MCF 10A (cell line): ENCODE results near the gene MCC. TPM values are rescaled to one million over a fixed set of nuclear protein-coding genes. Genes with fewer than 3 reads are reported as not detected.

Experiments used
- BruUV-seq: library from RNA; stranded (reverse); fragments of 400-500 nt; replicated peaks from 2 replicates; lab custom pipeline; 2021; lab: Mats Ljungman, UMichigan
- CTCF ChIA-PET: fragments of 300-600 bp; sonication (Branson Sonifier 250); formaldehyde crosslinking; extraction: SDS; loops from one replicate; lab custom pipeline; 2021; ENCODE audit warnings: antibody characterized with exemption, inconsistent platforms; lab: Yijun Ruan, JAX
- POLR2A ChIA-PET: fragments of 300-600, 350-650 bp; sonication (Branson Sonifier 250); formaldehyde crosslinking; extraction: SDS; loops from one replicate; lab custom pipeline; 2020; ENCODE audit warnings: antibody characterized with exemption, inconsistent platforms; lab: Yijun Ruan, JAX
- DNase-seq: peaks from one replicate; pipeline ENCODE4 v3.0.0-alpha.2; 2018; ENCODE audit not compliant: unreplicated experiment
- H3K27ac Mint-ChIP-seq: one replicate; pipeline ENCODE4 v1.8.0; 2022; ENCODE audit warnings: mild to moderate bottlenecking, low read depth, mixed read lengths; ENCODE audit not compliant: unreplicated experiment
- H3K27me3 Mint-ChIP-seq: one replicate; pipeline ENCODE4 v1.8.0; 2022; ENCODE audit warnings: mixed read lengths; ENCODE audit not compliant: insufficient read depth, unreplicated experiment
- H3K36me3 Mint-ChIP-seq: one replicate; pipeline ENCODE4 v1.8.0; 2022; ENCODE audit warnings: mild to moderate bottlenecking, moderate library complexity, mixed read lengths; ENCODE audit not compliant: insufficient read depth, unreplicated experiment
- H3K4me1 Mint-ChIP-seq: one replicate; pipeline ENCODE4 v1.8.0; 2022; ENCODE audit warnings: mixed read lengths; ENCODE audit not compliant: insufficient read depth, unreplicated experiment
- H3K4me3 Mint-ChIP-seq: one replicate; pipeline ENCODE4 v1.8.0; 2022; ENCODE audit warnings: mild to moderate bottlenecking, moderate library complexity, mixed read lengths; ENCODE audit not compliant: unreplicated experiment
- H3K9me3 Mint-ChIP-seq: one replicate; pipeline ENCODE4 v1.8.0; 2022; ENCODE audit warnings: mixed read lengths; ENCODE audit not compliant: unreplicated experiment
- intact Hi-C: fragments of 100-400 bp; cut with micrococcal nuclease; formaldehyde crosslinking; loops from 2 replicates; pipeline ENCODE4 v1.14.1; 2022
- total RNA-seq: library from RNA; stranded (reverse); gene quantifications from 2 replicates; pipeline ENCODE4 v1.2.3, GENCODE V29; 2022
- TF ChIP-seq, protein P1 (sequence below): fragments of 200-600 bp; IDR thresholded peaks from one replicate; pipeline ENCODE4 v1.8.0; 2022; ENCODE audit warnings: antibody characterized with exemption, mild to moderate bottlenecking; ENCODE audit not compliant: unreplicated experiment

Gene MCC
- total RNA-seq, 1 experiment from 2014 or later: 25.3 TPM

DNA sequence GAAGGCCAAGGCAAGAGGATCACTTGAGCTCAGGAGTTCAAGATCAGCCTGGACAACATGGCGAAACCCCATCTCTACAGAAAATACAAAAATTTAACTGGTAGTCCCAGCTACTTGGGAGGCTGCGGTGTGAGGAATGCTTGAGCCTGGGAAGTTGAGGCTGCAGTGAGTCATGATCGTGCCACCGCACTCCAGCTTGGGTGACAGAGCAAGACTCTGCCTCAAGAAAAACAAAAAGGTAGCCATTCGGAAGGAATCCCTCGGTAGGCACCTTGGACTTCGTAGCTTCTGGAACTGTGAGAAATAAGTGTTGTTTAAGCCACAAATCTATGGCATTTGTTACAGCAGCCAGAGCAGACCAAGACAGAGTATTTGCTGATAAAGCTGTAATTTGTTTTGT is 337.4 kb downstream of the MCC start:
- ChIA-PET CTCF (interaction anchor here (0.9 kb wide), 1 partner anchor 19 kb away, joined by 3 read pairs; no protein-coding TSS in a partner anchor), POLR2A (interaction anchor here (0.9 to 1.4 kb wide), 2 partner anchors 10 to 13 kb away, joined by 3 to 5 read pairs; no protein-coding TSS in a partner anchor)
- no TSS peak for BruUV-seq

GRCh38 chr5:113150221-113150620 is 338.0 kb downstream of the MCC start:
- Mint-ChIP-seq H3K27ac (no peak overlapping the region), H3K9me3 (no peaks in the 10 kb centered on the region), H3K4me3 (no peak overlapping the region), H3K4me1 (peaks cover 24% of the 10 kb centered on the region), H3K27me3 (no peaks in the 10 kb centered on the region), H3K36me3 (peaks cover 8% of the 10 kb centered on the region)
- intact Hi-C loops: no loop called here
- DNase-seq: no peak
- TF ChIP-seq, protein P1, sequence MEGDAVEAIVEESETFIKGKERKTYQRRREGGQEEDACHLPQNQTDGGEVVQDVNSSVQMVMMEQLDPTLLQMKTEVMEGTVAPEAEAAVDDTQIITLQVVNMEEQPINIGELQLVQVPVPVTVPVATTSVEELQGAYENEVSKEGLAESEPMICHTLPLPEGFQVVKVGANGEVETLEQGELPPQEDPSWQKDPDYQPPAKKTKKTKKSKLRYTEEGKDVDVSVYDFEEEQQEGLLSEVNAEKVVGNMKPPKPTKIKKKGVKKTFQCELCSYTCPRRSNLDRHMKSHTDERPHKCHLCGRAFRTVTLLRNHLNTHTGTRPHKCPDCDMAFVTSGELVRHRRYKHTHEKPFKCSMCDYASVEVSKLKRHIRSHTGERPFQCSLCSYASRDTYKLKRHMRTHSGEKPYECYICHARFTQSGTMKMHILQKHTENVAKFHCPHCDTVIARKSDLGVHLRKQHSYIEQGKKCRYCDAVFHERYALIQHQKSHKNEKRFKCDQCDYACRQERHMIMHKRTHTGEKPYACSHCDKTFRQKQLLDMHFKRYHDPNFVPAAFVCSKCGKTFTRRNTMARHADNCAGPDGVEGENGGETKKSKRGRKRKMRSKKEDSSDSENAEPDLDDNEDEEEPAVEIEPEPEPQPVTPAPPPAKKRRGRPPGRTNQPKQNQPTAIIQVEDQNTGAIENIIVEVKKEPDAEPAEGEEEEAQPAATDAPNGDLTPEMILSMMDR: no peak
- no TSS peak for BruUV-seq
- CTCF ChIA-PET: interaction anchor here (3.4 kb wide), 1 partner anchor 10 kb away, joined by 18 read pairs; no protein-coding TSS in a partner anchor
- POLR2A ChIA-PET: interaction anchor here (1.4 kb wide), 1 partner anchor 9 kb away, joined by 5 read pairs; no protein-coding TSS in a partner anchor

More for the DNA sequence above, 337.4 kb downstream of the MCC start:
- no peak overlapping the region for H3K27ac Mint-ChIP-seq
- H3K27me3 Mint-ChIP-seq: no peaks in the 10 kb centered on the region
- TF ChIP-seq, protein P1: no peak
- intact Hi-C loops: no loop called here
- H3K36me3 Mint-ChIP-seq: peaks cover 8% of the 10 kb centered on the region
- no peak for DNase-seq
- H3K4me1 Mint-ChIP-seq: peaks cover 18% of the 10 kb centered on the region
- no peaks in the 10 kb centered on the region for H3K9me3 Mint-ChIP-seq
- no peak overlapping the region for H3K4me3 Mint-ChIP-seq

- Mint-ChIP-seq H3K27me3 (no peaks in the 10 kb centered on the region), H3K9me3 (no peaks in the 10 kb centered on the region), H3K4me1 (peaks cover 26% of the 10 kb centered on the region), H3K27ac (peak overlapping the region; percentile 49), H3K4me3 (peak overlapping the region; percentile 2), H3K36me3 (peaks cover 8% of the 10 kb centered on the region)
- DNase-seq: no peak
- intact Hi-C loops: no loop called here
- no TSS peak for BruUV-seq
- TF ChIP-seq, protein P1: no peak
- POLR2A ChIA-PET: interaction anchor here (0.6 to 5.3 kb wide), 9 partner anchors 9 to 197 kb away, joined by 3 to 48 read pairs (median 4); no protein-coding TSS in a partner anchor
- CTCF ChIA-PET: interaction anchor here (0.7 to 3.4 kb wide), 3 partner anchors 12 to 174 kb away, joined by 3 to 18 read pairs (median 3); no protein-coding TSS in a partner anchor
These were observed 340.7 kb downstream of the MCC start for GRCh38 chr5:113147537-113147936.

GRCh38 chr5:113147101-113147508 is 341.1 kb downstream of the MCC start:
- peak; percentile 90 for DNase-seq
- intact Hi-C loops: no loop called here
- POLR2A ChIA-PET: interaction anchor here (0.6 to 5.3 kb wide), 9 partner anchors 9 to 198 kb away, joined by 3 to 48 read pairs (median 5); no protein-coding TSS in a partner anchor

More at GRCh38 chr5:113147101-113147508, 341.1 kb downstream of the MCC start:
- Mint-ChIP-seq H3K27ac (peak overlapping the region; percentile 49), H3K27me3 (no peaks in the 10 kb centered on the region), H3K36me3 (peaks cover 8% of the 10 kb centered on the region), H3K4me3 (peak overlapping the region; percentile 2), H3K9me3 (no peaks in the 10 kb centered on the region), H3K4me1 (peaks cover 26% of the 10 kb centered on the region)
- CTCF ChIA-PET: interaction anchor here (0.7 to 3.4 kb wide), 3 partner anchors 13 to 174 kb away, joined by 3 to 18 read pairs (median 3); no protein-coding TSS in a partner anchor
- no TSS peak for BruUV-seq
- TF ChIP-seq, protein P1: no peak
